ENCODE data around the gene COL8A1.
"Not testable (repeated sequence)": the region's sequence is repeated elsewhere in the genome, so short reads cannot be mapped to it uniquely, and the experiment has no call there.

The COL8A1 gene

GRCh38 chr3:99817047-99817436, 178.6 kb downstream of the COL8A1 start:
- no peak for DNase-seq

GRCh38 chr3:99817437-99818240, 179.2 kb downstream of the COL8A1 start, which contains the start of gene CMSS1:
CMSS1 (plus strand) TSS chr3:99817862.
- peak; percentile 88 for DNase-seq

- DNase-seq, result no peak
Observed at GRCh38 chr3:99818818-99819217, 180.4 kb downstream of the COL8A1 start.

GRCh38 chr3:99823723-99824711, 185.6 kb downstream of the COL8A1 start:
- DNase-seq, result no peak

- no peak for DNase-seq
Observed at GRCh38 chr3:99825004-99825640, 186.7 kb downstream of the COL8A1 start.

GRCh38 chr3:99829844-99830243, 191.4 kb downstream of the COL8A1 start:
- no peak for DNase-seq

GRCh38 chr3:99833617-99834205, 195.3 kb downstream of the COL8A1 start:
- no peak for DNase-seq

GRCh38 chr3:99834211-99834957, 196.0 kb downstream of the COL8A1 start:
- DNase-seq, result no peak

- no peak for DNase-seq
Observed at GRCh38 chr3:99836681-99837080, 198.3 kb downstream of the COL8A1 start.

- no peak for DNase-seq
Observed at GRCh38 chr3:99837715-99838114, 199.3 kb downstream of the COL8A1 start.

GRCh38 chr3:99838755-99839154, 200.4 kb downstream of the COL8A1 start:
- no peak for DNase-seq

- no peak for DNase-seq
Observed at GRCh38 chr3:99839613-99840012, 201.2 kb downstream of the COL8A1 start.

GRCh38 chr3:99841949-99842348, 203.6 kb downstream of the COL8A1 start:
- not testable (repeated sequence) for DNase-seq

GRCh38 chr3:99842826-99843589, 204.6 kb downstream of the COL8A1 start:
- DNase-seq, result peak; percentile 19

- DNase-seq, result no peak
Observed at GRCh38 chr3:99843590-99844258, 205.3 kb downstream of the COL8A1 start.

GRCh38 chr3:99845331-99845730, 206.9 kb downstream of the COL8A1 start:
- DNase-seq, result no peak

- no peak for DNase-seq
Observed at GRCh38 chr3:99845999-99846398, 207.6 kb downstream of the COL8A1 start.

- DNase-seq, result no peak
Observed at GRCh38 chr3:99846477-99847160, 208.2 kb downstream of the COL8A1 start.

GRCh38 chr3:99848433-99848832, 210.0 kb downstream of the COL8A1 start:
- no peak for DNase-seq
